ENCODE measurements around the gene HTN3. TPM values are rescaled to one million over a fixed set of nuclear protein-coding genes. Genes with fewer than 3 reads are reported as not detected.
"Not testable (repeated sequence)": the region's sequence is repeated elsewhere in the genome, so short reads cannot be mapped to it uniquely, and the experiment has no call there.

HTN3 gene
- not detected for total RNA-seq

- H3K4me1 ChIP-seq; H3K4me3 ChIP-seq; H3K27me3 ChIP-seq; DNase-seq (ENCODE audit: low spot score in 2 of 2); H3K27ac ChIP-seq; H3K36me3 ChIP-seq; intact Hi-C loops (cut with DNase I); H3K9me3 ChIP-seq: not testable (repeated sequence)
These were observed at the start of gene HTN3 for GRCh38 chr4:70028159-70028558. Gene HTN3, plus strand, starts transcription at chr4:70028459. Its CDS starts 2,282 bp downstream, at chr4:70030741.

GRCh38 chr4:69984030-69984443 is 44.2 kb upstream of the HTN3 start:
- TF ChIP-seq CTCF (IDR thresholded peaks at IDR 0.05): no peak
- Histone ChIP-seq H3K9me3 (no peaks in the 10 kb centered on the region), H3K27me3 (no peaks in the 10 kb centered on the region), H3K36me3 (no peaks in the 10 kb centered on the region), H3K4me1 (no peaks in the 10 kb centered on the region), H3K4me3 (no peak overlapping the region), H3K27ac (no peak overlapping the region)
- DNase-seq (ENCODE audit: low spot score in 2 of 2): no peak
- intact Hi-C loops (cut with DNase I): no loop called here

GRCh38 chr4:69986663-69987062 is 41.6 kb upstream of the HTN3 start:
- intact Hi-C loops (cut with DNase I): no loop called here
- H3K36me3 ChIP-seq: no peaks in the 10 kb centered on the region

GRCh38 chr4:69991016-69991415 is 37.2 kb upstream of the HTN3 start:
- intact Hi-C loops (cut with DNase I): no loop called here

More at GRCh38 chr4:69986663-69987062, 41.6 kb upstream of the HTN3 start:
- Histone ChIP-seq H3K27me3 (no peaks in the 10 kb centered on the region), H3K9me3 (no peaks in the 10 kb centered on the region), H3K27ac (no peak overlapping the region), H3K4me3 (no peak overlapping the region), H3K4me1 (no peaks in the 10 kb centered on the region)
- TF ChIP-seq CTCF (IDR thresholded peaks at IDR 0.05): no peak
- DNase-seq (ENCODE audit: low spot score in 2 of 2): no peak

GRCh38 chr4:69994782-69995181 is 33.5 kb upstream of the HTN3 start:
- Histone ChIP-seq H3K9me3 (no peaks in the 10 kb centered on the region), H3K4me3 (no peak overlapping the region), H3K27me3 (no peaks in the 10 kb centered on the region), H3K36me3 (no peaks in the 10 kb centered on the region), H3K4me1 (no peaks in the 10 kb centered on the region), H3K27ac (no peak overlapping the region)
- intact Hi-C loops (cut with DNase I): no loop called here
- no peak for TF ChIP-seq CTCF (IDR thresholded peaks at IDR 0.05)
- DNase-seq (ENCODE audit: low spot score in 2 of 2): no peak

More at GRCh38 chr4:69991016-69991415, 37.2 kb upstream of the HTN3 start:
- Histone ChIP-seq H3K9me3 (no peaks in the 10 kb centered on the region), H3K27me3 (no peaks in the 10 kb centered on the region), H3K27ac (no peak overlapping the region), H3K4me3 (no peak overlapping the region), H3K36me3 (no peaks in the 10 kb centered on the region), H3K4me1 (no peaks in the 10 kb centered on the region)
- no peak for TF ChIP-seq CTCF (IDR thresholded peaks at IDR 0.05)
- DNase-seq (ENCODE audit: low spot score in 2 of 2): no peak

GRCh38 chr4:69995526-69996016 is 32.7 kb upstream of the HTN3 start, which contains the start of gene STATH:
Gene STATH, plus strand, starts transcription at chr4:69995966. Its CDS starts 2,472 bp downstream, at chr4:69998438.
- Histone ChIP-seq H3K27ac (no peak within 1 kb of the TSS), H3K4me3 (no peak within 1 kb of the TSS), H3K9me3 (no peaks in the 10 kb centered on the region), H3K27me3 (no peaks in the 10 kb centered on the region), H3K36me3 (no peaks in the 10 kb centered on the region), H3K4me1 (no peaks in the 10 kb centered on the region)
- intact Hi-C loops (cut with DNase I): no loop called here
- DNase-seq (ENCODE audit: low spot score in 2 of 2): no peak
- TF ChIP-seq CTCF (IDR thresholded peaks at IDR 0.05): no peak
